Tibial nerve (tissue), 4 donors: ENCODE data around the gene OPALIN. TPM values are rescaled to one million over a fixed set of nuclear protein-coding genes. Genes with fewer than 3 reads are reported as not detected.

ENCODE experiments used
- DNase-seq, 2 donors: peaks; one replicate each; pipeline ENCODE4 v3.0.0-alpha.2; 2019; ENCODE audit warnings: low spot score in 2 of 2
- H3K27ac ChIP-seq, 4 donors: fragments of 200-600 bp; sonication (generic) in 3 of 4; one replicate each; pipeline ENCODE4 v1.5.1; 2017 to 2019; ENCODE audit warnings: mild to moderate bottlenecking in 1 of 4
- H3K27me3 ChIP-seq, 2 donors: fragments of 200-600 bp; sonication (generic) in 1 of 2; one replicate each; pipeline versions ENCODE4 v1.5.1 to v1.6.0; 2017 to 2019
- H3K36me3 ChIP-seq, 3 donors: fragments of 200-600 bp; sonication (generic); one replicate each; pipeline ENCODE4 v1.5.1; 2018 to 2019
- H3K4me1 ChIP-seq, 4 donors: fragments of 200-600 bp; sonication (generic) in 3 of 4; one replicate each; pipeline ENCODE4 v1.5.1; 2017 to 2019
- H3K4me3 ChIP-seq, 4 donors: fragments of 200-600 bp; sonication (generic) in 3 of 4; one replicate each; pipeline ENCODE4 v1.5.1; 2017 to 2019; ENCODE audit warnings: mild to moderate bottlenecking in 1 of 4, moderate library complexity in 1 of 4
- H3K9me3 ChIP-seq, 4 donors: fragments of 200-600 bp; sonication (generic) in 3 of 4; one replicate each; pipeline ENCODE4 v1.5.1; 2017 to 2019
- EP300 ChIP-seq, 2 donors: sonication (generic); formaldehyde crosslinking; IDR thresholded peaks; one replicate each; pipeline ENCODE4 v1.6.1; 2017; ENCODE audit warnings: antibody characterized with exemption in 2 of 2, mild to moderate bottlenecking in 1 of 2
- POLR2A ChIP-seq, 2 donors: fragments of 450-650 bp; IDR thresholded peaks; one replicate each; pipeline ENCODE4 v1.6.1; 2017; ENCODE audit warnings: antibody characterized with exemption in 2 of 2, mild to moderate bottlenecking in 2 of 2, moderate library complexity in 2 of 2
- WGBS, 2 donors: methylation state at CpG; one replicate each; pipeline ENCODE4 v1.1.5; 2018; 5-methylcytosine and 5-hydroxymethylcytosine counted together
- total RNA-seq, 4 donors: library from RNA; depleted of rRNA; stranded (reverse); fragments of >200 nt; gene quantifications; one replicate each; pipeline ENCODE4 v1.1.0, GENCODE V29; 2016
- TF ChIP-seq, protein P1 (sequence below), 5 experiments: fragments of 200-600 bp in 3 of 5; fragments of 450-650 bp in 2 of 5; sonication (generic) in 3 of 5; IDR thresholded peaks; one replicate each; pipeline ENCODE4 v1.5.1; 2016 to 2019; ENCODE audit warnings: antibody characterized with exemption in 5 of 5, mild to moderate bottlenecking in 3 of 5, moderate library complexity in 2 of 5

The OPALIN gene
- total RNA-seq, 4 donors from 2014 or later: not detected

DNA sequence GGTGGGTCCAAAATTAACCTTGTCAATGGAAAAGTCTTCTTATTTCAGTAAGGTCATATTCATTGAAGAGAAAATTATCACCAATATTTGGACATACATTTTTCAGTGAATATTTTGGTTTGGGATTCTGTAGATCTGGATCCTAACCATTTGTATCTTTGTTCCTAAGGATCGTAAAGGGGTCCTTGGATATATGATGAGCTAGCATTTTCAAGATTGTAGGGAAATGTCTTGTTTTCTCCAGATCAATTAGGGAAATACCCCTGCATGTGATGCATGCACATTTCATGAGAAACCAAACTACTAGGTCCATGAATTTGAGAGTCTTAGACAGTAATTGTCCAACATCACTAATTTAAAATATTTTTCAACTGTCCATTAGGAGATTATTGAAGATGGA lies 36.5 kb downstream of the OPALIN start:
- peaks cover 0 to 13% of the 10 kb centered on the region in 2 donors for H3K27me3 ChIP-seq
- DNase-seq: no peak
- H3K9me3 ChIP-seq: no peaks in the 10 kb centered on the region
- H3K36me3 ChIP-seq: no peaks in the 10 kb centered on the region
- H3K4me3 ChIP-seq: no peak overlapping the region
- no peaks in the 10 kb centered on the region for H3K4me1 ChIP-seq
- 84 to 88% methylated on average over 1 of the region's 1 CpG for WGBS, 2 donors
- H3K27ac ChIP-seq: no peak overlapping the region
- TF ChIP-seq, protein P1, sequence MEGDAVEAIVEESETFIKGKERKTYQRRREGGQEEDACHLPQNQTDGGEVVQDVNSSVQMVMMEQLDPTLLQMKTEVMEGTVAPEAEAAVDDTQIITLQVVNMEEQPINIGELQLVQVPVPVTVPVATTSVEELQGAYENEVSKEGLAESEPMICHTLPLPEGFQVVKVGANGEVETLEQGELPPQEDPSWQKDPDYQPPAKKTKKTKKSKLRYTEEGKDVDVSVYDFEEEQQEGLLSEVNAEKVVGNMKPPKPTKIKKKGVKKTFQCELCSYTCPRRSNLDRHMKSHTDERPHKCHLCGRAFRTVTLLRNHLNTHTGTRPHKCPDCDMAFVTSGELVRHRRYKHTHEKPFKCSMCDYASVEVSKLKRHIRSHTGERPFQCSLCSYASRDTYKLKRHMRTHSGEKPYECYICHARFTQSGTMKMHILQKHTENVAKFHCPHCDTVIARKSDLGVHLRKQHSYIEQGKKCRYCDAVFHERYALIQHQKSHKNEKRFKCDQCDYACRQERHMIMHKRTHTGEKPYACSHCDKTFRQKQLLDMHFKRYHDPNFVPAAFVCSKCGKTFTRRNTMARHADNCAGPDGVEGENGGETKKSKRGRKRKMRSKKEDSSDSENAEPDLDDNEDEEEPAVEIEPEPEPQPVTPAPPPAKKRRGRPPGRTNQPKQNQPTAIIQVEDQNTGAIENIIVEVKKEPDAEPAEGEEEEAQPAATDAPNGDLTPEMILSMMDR (IDR thresholded peaks at IDR 0.05): no peak
- TF ChIP-seq EP300 (IDR thresholded peaks at IDR 0.05) (no peak), POLR2A (IDR thresholded peaks at IDR 0.05) (no peak)

DNA sequence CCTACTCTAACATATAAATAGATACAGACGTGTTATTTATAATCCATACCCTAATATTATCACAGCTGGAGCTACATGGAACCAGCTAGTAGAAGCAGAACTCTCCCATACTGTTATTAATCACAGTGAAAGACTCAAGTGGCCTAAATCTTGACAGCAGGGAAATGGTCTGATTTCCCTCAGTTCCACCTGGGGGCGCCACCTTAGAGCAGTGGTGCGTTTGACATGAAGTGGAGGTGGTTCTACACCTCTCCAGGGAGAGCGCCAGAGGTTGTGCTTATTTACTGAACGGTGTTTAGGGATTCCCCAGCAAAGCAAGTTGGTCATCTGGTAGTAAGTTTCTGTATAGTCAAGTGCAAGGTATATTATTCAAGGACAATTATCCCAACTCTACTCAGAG lies 37.0 kb downstream of the OPALIN start:
- H3K36me3 ChIP-seq: no peaks in the 10 kb centered on the region
- TF ChIP-seq, protein P1 (IDR thresholded peaks at IDR 0.05): no peak
- TF ChIP-seq EP300 (IDR thresholded peaks at IDR 0.05) (no peak), POLR2A (IDR thresholded peaks at IDR 0.05) (no peak)
- 60 to 62% methylated on average over 5 of the region's 5 CpGs for WGBS, 2 donors
- H3K27ac ChIP-seq: no peak overlapping the region
- H3K4me3 ChIP-seq: no peak overlapping the region
- H3K27me3 ChIP-seq: peaks cover 0 to 13% of the 10 kb centered on the region in 2 donors
- H3K4me1 ChIP-seq: no peaks in the 10 kb centered on the region
- H3K9me3 ChIP-seq: no peaks in the 10 kb centered on the region
- DNase-seq: no peak

DNA sequence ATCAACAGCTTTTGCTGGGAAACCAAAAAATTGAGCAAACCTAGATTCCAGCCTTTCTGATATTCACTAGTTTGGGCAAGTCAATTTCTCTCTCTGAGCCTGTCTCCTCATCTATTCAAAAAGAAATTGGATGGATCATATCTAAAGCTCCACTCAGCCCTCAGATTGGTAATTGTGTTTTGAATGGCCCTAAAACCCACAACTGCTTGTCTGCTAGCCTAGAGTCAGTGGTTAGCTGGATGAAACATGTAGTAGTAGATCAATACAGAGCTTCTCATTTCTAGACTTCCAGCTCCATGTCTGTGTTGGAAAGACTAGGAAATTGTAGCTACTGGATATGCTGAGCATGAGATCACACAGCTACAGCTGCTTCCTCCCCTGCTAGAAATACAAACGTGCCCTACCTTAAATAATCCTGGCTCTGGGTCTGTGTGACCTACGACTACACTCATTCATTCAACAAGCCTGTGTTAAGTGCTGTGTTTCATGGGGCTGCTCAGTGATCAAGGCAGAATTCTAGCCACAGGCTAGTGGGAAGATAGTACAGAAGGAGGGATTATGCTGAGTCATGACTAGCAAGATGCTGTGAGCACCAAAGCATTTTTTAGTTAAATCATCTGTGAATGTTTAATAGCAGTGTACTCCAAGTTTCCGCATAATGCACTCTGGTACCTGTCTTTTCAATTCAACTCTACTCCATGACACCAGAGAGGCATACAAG lies 38.9 kb downstream of the OPALIN start:
- TF ChIP-seq, protein P1 (IDR thresholded peaks at IDR 0.05): no peak
- no peak for TF ChIP-seq POLR2A (IDR thresholded peaks at IDR 0.05)
- no peak for TF ChIP-seq EP300 (IDR thresholded peaks at IDR 0.05)
- Histone ChIP-seq H3K27me3 (peaks cover 0 to 13% of the 10 kb centered on the region in 2 donors), H3K4me3 (no peak overlapping the region), H3K36me3 (no peaks in the 10 kb centered on the region), H3K27ac (no peak overlapping the region), H3K9me3 (no peaks in the 10 kb centered on the region), H3K4me1 (no peaks in the 10 kb centered on the region)
- DNase-seq: no peak
- 29 to 51% methylated on average over 3 of the region's 3 CpGs for WGBS, 2 donors

DNA sequence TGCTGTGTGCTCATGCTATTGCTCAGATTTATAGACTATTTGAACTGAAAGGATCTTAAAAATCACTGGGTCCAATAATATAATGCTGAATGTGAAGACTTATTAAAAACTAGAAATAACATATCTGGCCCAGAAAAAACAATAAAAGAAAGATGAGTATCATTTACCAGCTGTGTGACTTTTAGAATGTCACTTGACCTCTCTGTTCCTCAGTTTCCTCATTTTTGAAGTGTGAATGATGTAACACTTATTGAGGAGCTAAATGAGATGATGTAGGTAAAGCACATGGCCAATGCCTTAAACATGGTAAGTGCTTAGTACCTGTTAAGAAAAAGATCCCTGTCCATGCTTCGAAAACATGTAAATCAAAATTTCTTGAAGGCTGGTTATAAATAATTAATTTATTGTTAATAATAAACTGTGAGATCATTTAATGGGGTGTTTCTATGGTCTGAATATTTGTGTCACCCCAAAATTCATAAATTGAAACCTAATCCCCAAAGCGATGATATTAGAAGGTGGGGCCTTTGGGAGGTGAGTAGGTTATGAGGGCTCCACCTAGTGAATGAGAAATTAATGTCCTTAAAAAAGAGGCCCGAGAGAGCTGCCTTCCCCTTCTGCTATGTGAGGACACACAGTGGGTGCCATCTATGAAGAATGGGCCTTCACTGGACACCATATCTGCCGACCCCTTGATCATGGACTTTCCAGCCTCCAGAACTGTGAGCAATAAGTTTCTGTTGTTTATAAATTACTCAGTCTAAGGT lies 41.6 kb downstream of the OPALIN start:
- Histone ChIP-seq H3K27me3 (peaks cover 0 to 6% of the 10 kb centered on the region in 2 donors), H3K9me3 (no peaks in the 10 kb centered on the region), H3K4me3 (no peak overlapping the region), H3K4me1 (no peaks in the 10 kb centered on the region), H3K36me3 (no peaks in the 10 kb centered on the region), H3K27ac (no peak overlapping the region)
- 77 to 86% methylated on average over 4 of the region's 4 CpGs for WGBS, 2 donors
- DNase-seq: no peak
- TF ChIP-seq, protein P1 (IDR thresholded peaks at IDR 0.05): no peak
- TF ChIP-seq EP300 (IDR thresholded peaks at IDR 0.05) (no peak), POLR2A (IDR thresholded peaks at IDR 0.05) (no peak)

DNA sequence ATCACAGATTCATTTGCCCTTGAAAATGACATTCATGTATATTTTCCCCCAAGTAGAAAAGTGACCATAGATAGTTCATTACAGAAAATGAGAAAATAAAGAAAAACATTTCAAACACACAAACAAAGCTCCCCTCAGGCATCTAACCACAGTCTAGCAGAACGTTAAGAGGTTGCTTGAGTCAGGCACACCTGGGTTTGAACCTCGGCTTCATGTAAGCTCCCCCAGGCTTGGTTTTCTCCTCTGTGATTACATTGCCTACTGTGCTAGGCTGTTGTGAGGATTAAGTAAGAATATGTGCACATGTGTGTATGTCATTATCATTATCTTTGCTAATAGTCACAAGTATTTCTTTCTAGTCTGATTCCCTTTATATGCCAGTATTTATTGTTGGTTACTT lies 45.5 kb downstream of the OPALIN start:
- no peak overlapping the region for H3K27ac ChIP-seq
- TF ChIP-seq, protein P1 (IDR thresholded peaks at IDR 0.05): no peak
- no peak for TF ChIP-seq POLR2A (IDR thresholded peaks at IDR 0.05)
- TF ChIP-seq EP300 (IDR thresholded peaks at IDR 0.05): no peak
- no peaks in the 10 kb centered on the region for H3K9me3 ChIP-seq
- no peak overlapping the region for H3K4me3 ChIP-seq
- H3K36me3 ChIP-seq: no peaks in the 10 kb centered on the region
- no peak for DNase-seq
- 55 to 59% methylated on average over 2 of the region's 2 CpGs for WGBS, 2 donors
- H3K27me3 ChIP-seq: no peaks in the 10 kb centered on the region
- no peaks in the 10 kb centered on the region for H3K4me1 ChIP-seq
